Vagina (tissue), 2 donors: ENCODE data around the gene TPCN2.

Source experiments
- POLR2A ChIP-seq, 2 donors: fragments of 450-650 bp; IDR thresholded peaks; one replicate each; pipeline ENCODE4 v1.6.1; 2017; ENCODE audit warnings: antibody characterized with exemption in 2 of 2, mild to moderate bottlenecking in 2 of 2, moderate library complexity in 2 of 2
- POLR2AphosphoS5 ChIP-seq, 2 donors: sonication (generic); formaldehyde crosslinking; IDR thresholded peaks; one replicate each; pipeline ENCODE4 v1.9.0; 2017; ENCODE audit warnings: antibody characterized with exemption in 2 of 2, mild to moderate bottlenecking in 2 of 2, low read depth in 1 of 2; ENCODE audit not compliant: insufficient read depth in 1 of 2
- TF ChIP-seq, protein P1 (sequence below), 3 experiments: fragments of 450-650 bp in 2 of 3; fragments of 200-600 bp in 1 of 3; sonication (generic) in 1 of 3; IDR thresholded peaks; one replicate each; pipeline ENCODE4 v1.5.1; 2017 to 2019; ENCODE audit warnings: antibody characterized with exemption in 3 of 3, mild to moderate bottlenecking in 2 of 3, moderate library complexity in 2 of 3

DNA sequence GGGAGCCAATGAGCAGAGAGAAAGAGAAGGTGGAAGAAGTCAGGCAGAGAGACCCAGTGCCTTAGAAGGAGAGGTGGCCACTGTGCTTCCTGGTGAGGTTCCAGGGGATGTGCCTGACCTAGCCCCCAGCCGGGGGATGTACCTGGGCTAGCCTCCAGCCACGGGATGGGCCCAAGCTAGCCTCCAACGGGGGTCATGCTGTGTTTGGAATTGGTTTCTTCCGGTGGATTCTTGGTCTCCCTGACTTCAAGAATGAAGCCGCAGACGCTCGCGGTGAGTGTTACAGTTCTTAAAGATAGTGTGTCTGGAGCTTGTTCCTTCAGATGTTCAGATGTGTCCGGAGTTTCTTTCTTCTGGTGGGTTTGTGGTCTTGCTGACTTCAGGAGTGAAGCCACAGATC, 100.1 kb downstream of the TPCN2 start:
- TF ChIP-seq, protein P1, sequence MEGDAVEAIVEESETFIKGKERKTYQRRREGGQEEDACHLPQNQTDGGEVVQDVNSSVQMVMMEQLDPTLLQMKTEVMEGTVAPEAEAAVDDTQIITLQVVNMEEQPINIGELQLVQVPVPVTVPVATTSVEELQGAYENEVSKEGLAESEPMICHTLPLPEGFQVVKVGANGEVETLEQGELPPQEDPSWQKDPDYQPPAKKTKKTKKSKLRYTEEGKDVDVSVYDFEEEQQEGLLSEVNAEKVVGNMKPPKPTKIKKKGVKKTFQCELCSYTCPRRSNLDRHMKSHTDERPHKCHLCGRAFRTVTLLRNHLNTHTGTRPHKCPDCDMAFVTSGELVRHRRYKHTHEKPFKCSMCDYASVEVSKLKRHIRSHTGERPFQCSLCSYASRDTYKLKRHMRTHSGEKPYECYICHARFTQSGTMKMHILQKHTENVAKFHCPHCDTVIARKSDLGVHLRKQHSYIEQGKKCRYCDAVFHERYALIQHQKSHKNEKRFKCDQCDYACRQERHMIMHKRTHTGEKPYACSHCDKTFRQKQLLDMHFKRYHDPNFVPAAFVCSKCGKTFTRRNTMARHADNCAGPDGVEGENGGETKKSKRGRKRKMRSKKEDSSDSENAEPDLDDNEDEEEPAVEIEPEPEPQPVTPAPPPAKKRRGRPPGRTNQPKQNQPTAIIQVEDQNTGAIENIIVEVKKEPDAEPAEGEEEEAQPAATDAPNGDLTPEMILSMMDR (IDR thresholded peaks at IDR 0.05): no peak
- no peak for TF ChIP-seq POLR2A (IDR thresholded peaks at IDR 0.05)
- no peak for TF ChIP-seq POLR2AphosphoS5 (IDR thresholded peaks at IDR 0.05; ENCODE audit: insufficient read depth in 1 of 2, low read depth in 1 of 2)
